Measurements from ENCODE around the gene ABCB11. TPM values are rescaled to one million over a fixed set of nuclear protein-coding genes. Genes with fewer than 3 reads are reported as not detected.

ABCB11 gene
- total RNA-seq (2014; rRNA removed; shearing (Covaris generic); ENCODE audit: low replicate concordance), result 0.07 TPM in 1 of 2 replicates, not detected in the other

DNA sequence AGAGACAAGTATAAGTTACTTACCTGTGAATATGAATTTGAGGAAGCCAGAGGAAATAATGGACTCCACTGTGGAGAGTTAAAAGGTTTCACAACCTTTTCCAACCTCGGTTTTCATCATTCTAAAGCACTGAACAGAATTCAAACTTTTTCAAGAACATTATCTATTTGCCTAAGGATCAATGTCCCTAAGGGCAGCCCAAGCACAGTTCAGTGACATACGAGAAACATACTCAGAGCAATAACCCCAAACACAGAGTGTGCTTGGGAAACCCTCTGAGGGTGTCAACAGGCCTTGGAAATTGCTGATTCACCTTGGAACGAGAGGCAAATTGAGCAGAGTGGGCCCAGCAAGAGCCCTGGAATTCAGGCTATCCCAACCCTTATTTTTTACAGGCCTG is at the start of gene ABCB11:
TSS of gene ABCB11 (minus strand) at position 123 of the 400 bp plus-strand sequence. CDS start 13,199 bp downstream, outside the sequence.
- Histone ChIP-seq H3K4me2 (ENCODE audit: low read depth, low read length, poor library complexity, severe bottlenecking) (no peak within 1 kb of the TSS), H3K4me3 (ENCODE audit: low read length) (no peak within 1 kb of the TSS), H2AFZ (ENCODE audit: low read length) (no peak within 1 kb of the TSS), H3K27ac (ENCODE audit: low read length) (no peak within 1 kb of the TSS), H3K9ac (ENCODE audit: low read length) (no peak within 1 kb of the TSS), H3K9me3 (ENCODE audit: low read length) (no peaks in the 10 kb centered on the region), H3K79me2 (ENCODE audit: low read length) (no peaks in the 10 kb centered on the region), H3K9me2 (replicated peaks; ENCODE audit: insufficient read depth, low read length) (no peaks in the 10 kb centered on the region), H3K27me3 (ENCODE audit: low read length) (no peaks in the 10 kb centered on the region), H3K36me3 (ENCODE audit: insufficient read depth, low read length) (no peaks in the 10 kb centered on the region), H3K4me1 (ENCODE audit: low read length) (no peaks in the 10 kb centered on the region), H4K20me1 (ENCODE audit: insufficient read depth, low read depth, low read length) (no peaks in the 10 kb centered on the region)
- no peak for DNase-seq

GRCh38 chr2:169080250-169081069 is 49.3 kb upstream of the ABCB11 start:
- Histone ChIP-seq H3K9me2 (replicated peaks; ENCODE audit: insufficient read depth, low read length) (no peaks in the 10 kb centered on the region), H3K9me3 (ENCODE audit: low read length) (no peaks in the 10 kb centered on the region), H2AFZ (ENCODE audit: low read length) (no peak overlapping the region), H3K27me3 (ENCODE audit: low read length) (no peaks in the 10 kb centered on the region), H3K4me1 (ENCODE audit: low read length) (peaks cover 25% of the 10 kb centered on the region), H3K27ac (ENCODE audit: low read length) (no peak overlapping the region), H3K36me3 (ENCODE audit: insufficient read depth, low read length) (no peaks in the 10 kb centered on the region), H3K79me2 (ENCODE audit: low read length) (no peaks in the 10 kb centered on the region), H3K9ac (ENCODE audit: low read length) (no peak overlapping the region), H4K20me1 (ENCODE audit: insufficient read depth, low read depth, low read length) (no peaks in the 10 kb centered on the region), H3K4me3 (ENCODE audit: low read length) (no peak overlapping the region), H3K4me2 (ENCODE audit: low read depth, low read length, poor library complexity, severe bottlenecking) (no peak overlapping the region)
- peak; percentile 76 for DNase-seq

DNA sequence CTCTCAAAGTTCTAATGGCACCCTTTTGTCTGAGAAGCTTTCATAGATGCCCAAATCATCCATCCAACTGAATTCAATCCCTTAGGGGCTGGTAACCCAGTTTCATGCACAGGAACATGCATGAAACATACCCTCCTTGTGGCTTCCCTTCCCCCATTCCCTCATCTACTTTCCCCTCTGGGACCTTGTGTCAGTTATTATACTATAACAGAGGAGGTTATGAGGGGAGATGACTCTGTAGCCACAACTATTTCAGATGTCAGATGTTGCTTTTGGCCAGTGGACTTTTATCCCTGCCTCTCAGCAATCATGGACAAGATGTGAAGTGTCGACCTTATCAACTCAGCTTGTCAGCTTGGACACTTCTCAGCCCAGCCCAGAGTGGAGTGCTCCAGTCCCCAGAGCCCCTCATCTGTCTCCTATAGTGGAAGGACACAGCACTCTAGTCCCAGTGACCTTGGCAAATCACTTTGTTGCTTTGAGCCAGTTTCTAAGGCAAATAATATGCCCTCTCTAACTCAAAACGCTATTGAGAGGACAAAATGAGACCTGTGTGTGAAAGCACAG is 46.6 kb upstream of the ABCB11 start:
- H3K27ac ChIP-seq (ENCODE audit: low read length), result no peak overlapping the region
- no peaks in the 10 kb centered on the region for H4K20me1 ChIP-seq (ENCODE audit: insufficient read depth, low read depth, low read length)
- no peak overlapping the region for H2AFZ ChIP-seq (ENCODE audit: low read length)
- no peaks in the 10 kb centered on the region for H3K27me3 ChIP-seq (ENCODE audit: low read length)
- no peaks in the 10 kb centered on the region for H3K36me3 ChIP-seq (ENCODE audit: insufficient read depth, low read length)
- no peak overlapping the region for H3K9ac ChIP-seq (ENCODE audit: low read length)
- H3K4me1 ChIP-seq (ENCODE audit: low read length), result peaks cover 17% of the 10 kb centered on the region
- H3K9me2 ChIP-seq (replicated peaks; ENCODE audit: insufficient read depth, low read length), result no peaks in the 10 kb centered on the region
- DNase-seq, result no peak
- H3K4me2 ChIP-seq (ENCODE audit: low read depth, low read length, poor library complexity, severe bottlenecking), result no peak overlapping the region
- H3K4me3 ChIP-seq (ENCODE audit: low read length), result no peak overlapping the region
- H3K79me2 ChIP-seq (ENCODE audit: low read length), result no peaks in the 10 kb centered on the region
- H3K9me3 ChIP-seq (ENCODE audit: low read length), result no peaks in the 10 kb centered on the region

- Histone ChIP-seq H3K4me2 (ENCODE audit: low read depth, low read length, poor library complexity, severe bottlenecking) (no peak overlapping the region), H3K9me2 (replicated peaks; ENCODE audit: insufficient read depth, low read length) (no peaks in the 10 kb centered on the region), H4K20me1 (ENCODE audit: insufficient read depth, low read depth, low read length) (no peaks in the 10 kb centered on the region), H3K36me3 (ENCODE audit: insufficient read depth, low read length) (no peaks in the 10 kb centered on the region), H3K27ac (ENCODE audit: low read length) (no peak overlapping the region), H3K79me2 (ENCODE audit: low read length) (no peaks in the 10 kb centered on the region), H3K9ac (ENCODE audit: low read length) (no peak overlapping the region), H3K4me3 (ENCODE audit: low read length) (no peak overlapping the region), H2AFZ (ENCODE audit: low read length) (no peak overlapping the region), H3K27me3 (ENCODE audit: low read length) (no peaks in the 10 kb centered on the region), H3K9me3 (ENCODE audit: low read length) (no peaks in the 10 kb centered on the region), H3K4me1 (ENCODE audit: low read length) (no peaks in the 10 kb centered on the region)
- DNase-seq, result no peak
Observed at GRCh38 chr2:169073963-169074751, 43.0 kb upstream of the ABCB11 start.

GRCh38 chr2:169073211-169073962 is 42.3 kb upstream of the ABCB11 start:
- no peaks in the 10 kb centered on the region for H3K36me3 ChIP-seq (ENCODE audit: insufficient read depth, low read length)
- no peaks in the 10 kb centered on the region for H3K79me2 ChIP-seq (ENCODE audit: low read length)
- H3K4me3 ChIP-seq (ENCODE audit: low read length), result no peak overlapping the region
- no peaks in the 10 kb centered on the region for H3K27me3 ChIP-seq (ENCODE audit: low read length)
- H3K4me2 ChIP-seq (ENCODE audit: low read depth, low read length, poor library complexity, severe bottlenecking), result no peak overlapping the region
- no peak overlapping the region for H3K9ac ChIP-seq (ENCODE audit: low read length)
- H2AFZ ChIP-seq (ENCODE audit: low read length), result no peak overlapping the region
- no peak overlapping the region for H3K27ac ChIP-seq (ENCODE audit: low read length)
- no peaks in the 10 kb centered on the region for H3K9me2 ChIP-seq (replicated peaks; ENCODE audit: insufficient read depth, low read length)
- H3K9me3 ChIP-seq (ENCODE audit: low read length), result no peaks in the 10 kb centered on the region
- H3K4me1 ChIP-seq (ENCODE audit: low read length), result no peaks in the 10 kb centered on the region
- DNase-seq, result no peak
- H4K20me1 ChIP-seq (ENCODE audit: insufficient read depth, low read depth, low read length), result no peaks in the 10 kb centered on the region

DNA sequence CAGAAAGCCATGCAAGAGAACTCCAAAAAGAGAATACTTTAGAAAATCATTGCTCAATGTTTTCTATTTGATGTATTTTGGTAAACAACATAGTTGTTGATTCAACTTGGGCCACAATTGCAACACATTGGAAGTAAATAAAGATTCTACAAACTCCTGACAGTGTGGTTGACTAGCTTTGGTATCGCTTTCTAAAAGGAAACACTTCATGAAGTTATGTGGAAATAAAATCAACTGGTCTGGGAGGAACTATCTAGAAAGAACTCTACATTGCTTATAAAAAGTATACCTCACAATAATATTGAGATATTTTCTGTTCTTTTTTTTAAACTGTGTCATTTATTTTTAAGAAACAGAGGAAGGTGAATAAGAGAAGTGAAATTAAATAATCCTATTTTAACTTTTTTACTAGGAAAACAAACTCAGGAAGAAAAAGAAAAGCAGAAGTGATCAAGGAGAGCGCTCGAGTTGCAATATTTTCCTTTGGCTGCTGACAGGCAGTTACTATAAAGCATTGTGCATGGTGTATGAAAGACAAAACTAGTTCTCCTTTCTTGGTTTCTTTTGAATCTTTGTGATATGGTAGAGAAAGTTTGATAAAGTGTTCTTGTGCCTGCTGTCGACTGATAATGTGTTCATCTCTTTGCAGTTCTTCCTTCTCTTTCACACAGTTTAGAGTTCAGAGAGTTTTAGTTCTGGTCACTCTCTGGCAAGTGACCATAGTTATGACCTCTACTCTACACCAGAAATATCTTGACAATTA is 41.2 kb upstream of the ABCB11 start:
- no peaks in the 10 kb centered on the region for H3K9me3 ChIP-seq (ENCODE audit: low read length)
- no peak for DNase-seq
- H3K36me3 ChIP-seq (ENCODE audit: insufficient read depth, low read length), result no peaks in the 10 kb centered on the region
- no peak overlapping the region for H3K27ac ChIP-seq (ENCODE audit: low read length)
- H3K4me2 ChIP-seq (ENCODE audit: low read depth, low read length, poor library complexity, severe bottlenecking), result no peak overlapping the region
- H3K9me2 ChIP-seq (replicated peaks; ENCODE audit: insufficient read depth, low read length), result no peaks in the 10 kb centered on the region
- no peaks in the 10 kb centered on the region for H4K20me1 ChIP-seq (ENCODE audit: insufficient read depth, low read depth, low read length)
- no peak overlapping the region for H3K4me3 ChIP-seq (ENCODE audit: low read length)
- no peak overlapping the region for H3K9ac ChIP-seq (ENCODE audit: low read length)
- H3K79me2 ChIP-seq (ENCODE audit: low read length), result no peaks in the 10 kb centered on the region
- H3K27me3 ChIP-seq (ENCODE audit: low read length), result no peaks in the 10 kb centered on the region
- no peak overlapping the region for H2AFZ ChIP-seq (ENCODE audit: low read length)
- H3K4me1 ChIP-seq (ENCODE audit: low read length), result no peaks in the 10 kb centered on the region

DNA sequence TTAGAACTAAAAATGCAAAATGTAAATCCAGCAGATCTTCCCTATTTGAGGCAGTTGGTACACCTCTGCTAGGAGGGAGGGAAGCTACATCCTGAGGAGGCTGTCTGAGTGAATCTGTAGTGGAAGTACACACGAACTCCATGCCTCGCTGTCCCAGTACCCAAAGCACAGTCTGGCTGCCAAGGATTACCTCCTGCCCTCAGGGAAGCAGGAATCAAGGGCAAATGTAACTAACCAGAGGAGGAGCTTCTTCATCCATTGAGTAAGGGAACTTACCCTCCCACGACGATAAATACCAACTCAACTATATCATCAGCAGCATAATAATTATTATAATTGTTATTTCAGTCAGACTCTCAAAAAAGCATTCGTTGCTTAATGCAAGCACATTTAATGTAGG is 40.3 kb upstream of the ABCB11 start:
- no peak overlapping the region for H3K4me3 ChIP-seq (ENCODE audit: low read length)
- H3K4me2 ChIP-seq (ENCODE audit: low read depth, low read length, poor library complexity, severe bottlenecking), result no peak overlapping the region
- H3K9me3 ChIP-seq (ENCODE audit: low read length), result no peaks in the 10 kb centered on the region
- no peaks in the 10 kb centered on the region for H4K20me1 ChIP-seq (ENCODE audit: insufficient read depth, low read depth, low read length)
- H2AFZ ChIP-seq (ENCODE audit: low read length), result no peak overlapping the region
- H3K79me2 ChIP-seq (ENCODE audit: low read length), result no peaks in the 10 kb centered on the region
- H3K36me3 ChIP-seq (ENCODE audit: insufficient read depth, low read length), result no peaks in the 10 kb centered on the region
- no peak overlapping the region for H3K9ac ChIP-seq (ENCODE audit: low read length)
- H3K4me1 ChIP-seq (ENCODE audit: low read length), result no peaks in the 10 kb centered on the region
- H3K27me3 ChIP-seq (ENCODE audit: low read length), result no peaks in the 10 kb centered on the region
- H3K27ac ChIP-seq (ENCODE audit: low read length), result no peak overlapping the region
- H3K9me2 ChIP-seq (replicated peaks; ENCODE audit: insufficient read depth, low read length), result no peaks in the 10 kb centered on the region
- DNase-seq, result no peak
